Ascending aorta (tissue), 2 donors: ENCODE results near the gene IFNK. TPM values are rescaled to one million over a fixed set of nuclear protein-coding genes. Genes with fewer than 3 reads are reported as not detected.

Experiments
- DNase-seq, 2 donors: peaks; one replicate each; pipeline ENCODE4 v3.0.0-alpha.2; 2019; ENCODE audit warnings: low spot score in 2 of 2
- H3K27ac ChIP-seq, 2 donors: fragments of 200-600 bp; sonication (generic); one replicate each; pipeline ENCODE4 v1.5.1; 2016 to 2017; ENCODE audit warnings: mild to moderate bottlenecking in 1 of 2
- H3K27me3 ChIP-seq: fragments of 200-600 bp; sonication (generic); one replicate; pipeline ENCODE4 v1.5.1; 2017
- H3K36me3 ChIP-seq, 2 donors: fragments of 200-600 bp; sonication (generic); one replicate each; pipeline ENCODE4 v1.5.1; 2016
- H3K4me1 ChIP-seq, 2 donors: fragments of 200-600 bp; sonication (generic); one replicate each; pipeline ENCODE4 v1.5.1; 2016 to 2017; ENCODE audit warnings: mild to moderate bottlenecking in 1 of 2
- H3K4me3 ChIP-seq, 2 donors: fragments of 200-600 bp; sonication (generic); one replicate each; pipeline ENCODE4 v1.5.1; 2016 to 2017; ENCODE audit warnings: mild to moderate bottlenecking in 1 of 2
- H3K9me3 ChIP-seq, 2 donors: fragments of 200-600 bp; sonication (generic); one replicate each; pipeline ENCODE4 v1.5.1; 2016
- CTCF ChIP-seq, 3 experiments: fragments of 200-600 bp in 2 of 3; fragments of 450-650 bp in 1 of 3; sonication (generic) in 2 of 3; IDR thresholded peaks; one replicate each; pipeline ENCODE4 v1.5.1; 2016 to 2019; ENCODE audit warnings: antibody characterized with exemption in 3 of 3, mild to moderate bottlenecking in 1 of 3, moderate library complexity in 1 of 3
- intact Hi-C: fragments of 100-400 bp; cut with DNase I; formaldehyde crosslinking; loops from one replicate; pipeline ENCODE4 v1.15.1; 2023
- total RNA-seq: library from RNA; depleted of rRNA; stranded (reverse); fragments of >200 nt; gene quantifications from one replicate; pipeline ENCODE4 v1.1.0, GENCODE V29; 2016

Gene IFNK
- total RNA-seq, 1 donor from 2014 or later: not detected

GRCh38 chr9:27528886-27529315 lies 4.8 kb downstream of the IFNK start:
- Histone ChIP-seq H3K4me3 (peak overlapping the region; percentile 84 to 88), H3K9me3 (no peaks in the 10 kb centered on the region), H3K4me1 (peaks cover 3 to 26% of the 10 kb centered on the region in 2 donors), H3K27ac (peak overlapping the region; percentile 88 to 95), H3K27me3 (no peaks in the 10 kb centered on the region), H3K36me3 (no peaks in the 10 kb centered on the region)
- intact Hi-C loops: loop anchor here (1.0 to 10.0 kb wide), 9 partner anchors 11 to 572 kb away; partner anchors contain the start of genes C9orf72 and IFT74
- DNase-seq: peak in 1 of 2 donors; percentile 80
- peak in 1 of 3 experiments; percentile 22 for TF ChIP-seq CTCF (IDR thresholded peaks at IDR 0.05)

GRCh38 chr9:27529316-27530278 lies 5.5 kb downstream of the IFNK start, which contains the start of gene MOB3B:
MOB3B (minus strand) TSS chr9:27529814; CDS start chr9:27455550, 74,264 bp downstream.
- peaks cover 3 to 33% of the 10 kb centered on the region in 2 donors for H3K4me1 ChIP-seq
- intact Hi-C loops: loop anchor here (1.0 to 10.0 kb wide), 9 partner anchors 11 to 572 kb away; partner anchors contain the start of genes C9orf72 and IFT74
- TF ChIP-seq CTCF (IDR thresholded peaks at IDR 0.05): peak; percentile 89 to 96 (median 92)
- H3K36me3 ChIP-seq: no peaks in the 10 kb centered on the region
- peak within 1 kb of the TSS; percentile 88 to 95 for H3K27ac ChIP-seq
- DNase-seq: peak in 1 of 2 donors; percentile 90
- H3K4me3 ChIP-seq: peak within 1 kb of the TSS; percentile 84 to 88
- H3K27me3 ChIP-seq: no peaks in the 10 kb centered on the region
- H3K9me3 ChIP-seq: no peaks in the 10 kb centered on the region

GRCh38 chr9:27530915-27531755 lies 7.0 kb downstream of the IFNK start:
- Histone ChIP-seq H3K4me1 (peaks cover 6 to 41% of the 10 kb centered on the region in 2 donors), H3K9me3 (no peaks in the 10 kb centered on the region), H3K36me3 (no peaks in the 10 kb centered on the region), H3K27me3 (no peaks in the 10 kb centered on the region), H3K4me3 (no peak overlapping the region), H3K27ac (no peak overlapping the region)
- DNase-seq: no peak
- TF ChIP-seq CTCF (IDR thresholded peaks at IDR 0.05): no peak
- intact Hi-C loops: no loop called here

GRCh38 chr9:27532046-27532445 lies 8.0 kb downstream of the IFNK start:
- Histone ChIP-seq H3K36me3 (no peaks in the 10 kb centered on the region), H3K9me3 (no peaks in the 10 kb centered on the region), H3K4me1 (peaks cover 7 to 49% of the 10 kb centered on the region in 2 donors), H3K4me3 (no peak overlapping the region), H3K27ac (no peak overlapping the region), H3K27me3 (no peaks in the 10 kb centered on the region)
- no peak for DNase-seq
- no peak for TF ChIP-seq CTCF (IDR thresholded peaks at IDR 0.05)
- intact Hi-C loops: no loop called here

GRCh38 chr9:27533311-27533710 lies 9.2 kb downstream of the IFNK start:
- no peak for DNase-seq
- TF ChIP-seq CTCF (IDR thresholded peaks at IDR 0.05): no peak
- Histone ChIP-seq H3K4me3 (no peak overlapping the region), H3K27me3 (no peaks in the 10 kb centered on the region), H3K36me3 (no peaks in the 10 kb centered on the region), H3K4me1 (peaks cover 7 to 53% of the 10 kb centered on the region in 2 donors), H3K27ac (peak overlapping the region in 1 of 2 donors; percentile 78), H3K9me3 (no peaks in the 10 kb centered on the region)
- intact Hi-C loops: no loop called here
